Tibial nerve (tissue), 3 donors: ENCODE data around the gene ZNF493.

Source experiments
- CTCF ChIP-seq, 5 experiments: fragments of 200-600 bp in 3 of 5; fragments of 450-650 bp in 2 of 5; sonication (generic) in 3 of 5; IDR thresholded peaks; one replicate each; pipeline ENCODE4 v1.5.1; 2016 to 2019; ENCODE audit warnings: antibody characterized with exemption in 5 of 5, mild to moderate bottlenecking in 3 of 5, moderate library complexity in 2 of 5
- POLR2A ChIP-seq, 2 donors: fragments of 450-650 bp; IDR thresholded peaks; one replicate each; pipeline ENCODE4 v1.6.1; 2017; ENCODE audit warnings: antibody characterized with exemption in 2 of 2, mild to moderate bottlenecking in 2 of 2, moderate library complexity in 2 of 2

GRCh38 chr19:21463449-21464105 is 66.6 kb downstream of the ZNF493 start:
- TF ChIP-seq CTCF (IDR thresholded peaks at IDR 0.05) (no peak), POLR2A (IDR thresholded peaks at IDR 0.05) (no peak)
